IMR-90 (cell line): Measurements from ENCODE around the gene SPATA18. TPM values are rescaled to one million over a fixed set of nuclear protein-coding genes. Genes with fewer than 3 reads are reported as not detected.

Experiments used
- ATAC-seq: fragments of 200-7000 bp; cut with Tn5 transposase; 2 replicates; pipeline ENCODE4 v1.9.1; 2020; ENCODE audit warnings: low read depth, mild to moderate bottlenecking, moderate library complexity
- BruUV-seq: library from RNA; stranded (reverse); fragments of 400-500 nt; replicated peaks from 2 replicates; lab custom pipeline; 2021; lab: Mats Ljungman, UMichigan
- CTCF ChIA-PET: fragments of 300-600 bp; formaldehyde crosslinking; extraction: SDS; loops from one replicate; lab custom pipeline; 2021; ENCODE audit warnings: antibody characterized with exemption; lab: Yijun Ruan, JAX
- POLR2A ChIA-PET: fragments of 300-600 bp; sonication (Branson Sonifier 250); formaldehyde crosslinking; loops from one replicate; lab custom pipeline; 2022; ENCODE audit warnings: antibody characterized with exemption; ENCODE audit not compliant: unreplicated experiment; lab: Charles Lee
- DNase-seq: peaks from one replicate; pipeline ENCODE4 v3.0.0; 2013
- H2AFZ ChIP-seq: replicated peaks from 2 replicates; pipeline ENCODE3; 2013; ENCODE audit warnings: low read length, mild to moderate bottlenecking; ENCODE audit not compliant: poor library complexity
- H2AK5ac ChIP-seq: 2 replicates; pipeline ENCODE4 v1.6.1; 2013; ENCODE audit warnings: low read depth, low read length, inconsistent platforms
- H2AK9ac ChIP-seq: replicated peaks from 2 replicates; pipeline ENCODE3; 2013; ENCODE audit warnings: mild to moderate bottlenecking, low read depth, low read length, moderate library complexity; ENCODE audit not compliant: poor library complexity
- H2BK120ac ChIP-seq: 2 replicates; pipeline ENCODE4 v1.6.1; 2013; ENCODE audit warnings: low read depth, low read length, inconsistent platforms
- H2BK15ac ChIP-seq: 3 replicates; pipeline ENCODE4 v1.6.1; 2013; ENCODE audit warnings: low read depth, low read length, inconsistent platforms
- H2BK20ac ChIP-seq: 2 replicates; pipeline ENCODE4 v1.6.1; 2013; ENCODE audit warnings: low read depth, mild to moderate bottlenecking, inconsistent platforms, low read length, moderate library complexity
- H2BK5ac ChIP-seq: 2 replicates; pipeline ENCODE4 v1.6.1; 2013; ENCODE audit warnings: mild to moderate bottlenecking, low read depth, low read length, inconsistent platforms; ENCODE audit not compliant: poor library complexity, severe bottlenecking
- H3K14ac ChIP-seq: replicated peaks from 2 replicates; pipeline ENCODE4 v1.6.1; 2013; ENCODE audit warnings: low read depth, low read length, inconsistent platforms
- H3K18ac ChIP-seq: 2 replicates; pipeline ENCODE4 v1.6.1; 2013; ENCODE audit warnings: low read depth, low read length, control low read depth
- H3K23ac ChIP-seq: 2 replicates; pipeline ENCODE4 v1.6.1; 2013; ENCODE audit warnings: low read depth, low read length, inconsistent platforms
- H3K27ac ChIP-seq: 2 replicates; pipeline ENCODE4 v1.5.1; 2013; ENCODE audit warnings: mild to moderate bottlenecking, control low read depth, low read length; ENCODE audit not compliant: insufficient read depth
- H3K27me3 ChIP-seq: 2 replicates; pipeline ENCODE4 v1.6.1; 2013; ENCODE audit warnings: low read length; ENCODE audit not compliant: control insufficient read depth, insufficient read depth
- H3K36me3 ChIP-seq: 2 replicates; pipeline ENCODE4 v1.6.1; 2013; ENCODE audit warnings: low read length, mixed read lengths; ENCODE audit not compliant: control insufficient read depth, insufficient read depth
- H3K4ac ChIP-seq: 2 replicates; pipeline ENCODE4 v1.6.1; 2013; ENCODE audit warnings: low read depth, low read length, inconsistent platforms
- H3K4me1 ChIP-seq: 2 replicates; pipeline ENCODE4 v1.6.1; 2013; ENCODE audit warnings: low read length, mixed read lengths; ENCODE audit not compliant: control insufficient read depth, insufficient read depth
- H3K4me2 ChIP-seq: 2 replicates; pipeline ENCODE4 v1.6.1; 2013; ENCODE audit warnings: low read depth, mild to moderate bottlenecking, control low read depth, low read length, moderate library complexity
- H3K4me3 ChIP-seq: 2 replicates; pipeline ENCODE4 v1.5.1; 2013; ENCODE audit warnings: low read depth, mild to moderate bottlenecking, control low read depth, low read length, moderate library complexity; ENCODE audit not compliant: insufficient read depth
- H3K56ac ChIP-seq: 2 replicates; pipeline ENCODE4 v1.6.1; 2013; ENCODE audit warnings: low read length, inconsistent platforms; ENCODE audit not compliant: insufficient read depth; ENCODE audit errors: extremely low read depth
- H3K79me1 ChIP-seq, 2 experiments: 2 replicates each; pipeline ENCODE4 v1.6.1; 2013; ENCODE audit warnings: low read length in 2 of 2, inconsistent platforms in 1 of 2, low read depth in 1 of 2
- H3K9ac ChIP-seq: 2 replicates; pipeline ENCODE4 v1.6.1; 2013; ENCODE audit warnings: low read depth, low read length, control low read depth
- H3K9me1 ChIP-seq: 2 replicates; pipeline ENCODE4 v1.6.1; 2013; ENCODE audit warnings: low read length, inconsistent platforms; ENCODE audit not compliant: insufficient read depth
- H3K9me3 ChIP-seq: 2 replicates; pipeline ENCODE4 v1.6.1; 2013; ENCODE audit warnings: low read length; ENCODE audit not compliant: control insufficient read depth, insufficient read depth
- H4K20me1 ChIP-seq: 2 replicates; pipeline ENCODE4 v1.6.1; 2013; ENCODE audit warnings: low read length, inconsistent platforms; ENCODE audit not compliant: insufficient read depth
- H4K5ac ChIP-seq: 2 replicates; pipeline ENCODE4 v1.6.1; 2013; ENCODE audit warnings: mild to moderate bottlenecking, low read depth, low read length, control low read depth
- H4K8ac ChIP-seq, 2 experiments: 2 replicates each; pipeline ENCODE4 v1.6.1; 2013; ENCODE audit warnings: low read depth in 2 of 2, low read length in 2 of 2, control low read depth in 1 of 2, inconsistent platforms in 1 of 2
- H4K91ac ChIP-seq: 2 replicates; pipeline ENCODE4 v1.6.1; 2013; ENCODE audit warnings: low read depth, low read length, inconsistent platforms; ENCODE audit not compliant: insufficient read depth
- BHLHE40 ChIP-seq: fragments of 150-350 bp; IDR thresholded peaks from 2 replicates; pipeline ENCODE4 v1.6.1; 2016; ENCODE audit warnings: mild to moderate bottlenecking, low read depth, low read length
- FOS ChIP-seq: fragments of 150-350 bp; IDR thresholded peaks from 2 replicates; pipeline ENCODE4 v1.6.1; 2016; ENCODE audit warnings: low read depth, low read length
- MXI1 ChIP-seq: IDR thresholded peaks from 2 replicates; pipeline ENCODE4 v1.6.1; 2012; ENCODE audit warnings: low read depth, mild to moderate bottlenecking, low read length, moderate library complexity, borderline replicate concordance
- NFE2L2 ChIP-seq: fragments of 150-350 bp; IDR thresholded peaks from 2 replicates; pipeline ENCODE4 v1.6.1; 2016; ENCODE audit warnings: low read depth, mild to moderate bottlenecking, low read length
- SMC3 ChIP-seq: fragments of 150-350 bp; IDR thresholded peaks from 2 replicates; pipeline ENCODE4 v1.6.1; 2016; ENCODE audit warnings: low read depth, mild to moderate bottlenecking, antibody characterized with exemption, low read length, moderate library complexity
- WGBS, 2 experiments: methylation state at CpG; one replicate each; pipeline versions ENCODE4 v1.1.5 to v1.1.7; 2013; ENCODE audit warnings: missing lambda C conversion rate in 2 of 2; ENCODE audit not compliant: insufficient read length in 1 of 2; ENCODE audit errors: extremely low coverage in 2 of 2; 5-methylcytosine and 5-hydroxymethylcytosine counted together
- dilution Hi-C: fragments of 300-500 bp; cut with HindIII; formaldehyde crosslinking; loops from one replicate; pipeline ENCODE4 v1.14.3; 2018; ENCODE audit warnings: low sequenced_read_pairs; ENCODE audit not compliant: unreplicated experiment
- in situ Hi-C: fragments of 300-500 bp; cut with MboI; formaldehyde crosslinking; loops from 3 replicates; pipeline ENCODE4 v1.14.3; 2019; ENCODE audit warnings: low sequenced_read_pairs, inconsistent platforms, mixed read lengths
- intact Hi-C: fragments of 100-400 bp; cut with micrococcal nuclease; formaldehyde crosslinking; loops from 2 replicates; pipeline ENCODE4 v1.10.0; 2022
- polyA plus RNA-seq, 3 experiments: library from polyadenylated mRNA; depleted of rRNA; stranded (reverse); fragments of >200 nt; gene quantifications; 2 replicates each; pipeline ENCODE4 v1.2.3, GENCODE V29; 2012; ENCODE audit warnings: low replicate concordance in 1 of 3
- total RNA-seq: library from RNA; depleted of rRNA; stranded (reverse); fragments of >200 nt; gene quantifications from 2 replicates; pipeline ENCODE4 v1.2.3, GENCODE V29; 2012

Gene SPATA18
- total and polyA plus RNA-seq, 2 of the 4 experiments (the other 2 are of a cell fraction) = 3.0 to 4.7 TPM

DNA sequence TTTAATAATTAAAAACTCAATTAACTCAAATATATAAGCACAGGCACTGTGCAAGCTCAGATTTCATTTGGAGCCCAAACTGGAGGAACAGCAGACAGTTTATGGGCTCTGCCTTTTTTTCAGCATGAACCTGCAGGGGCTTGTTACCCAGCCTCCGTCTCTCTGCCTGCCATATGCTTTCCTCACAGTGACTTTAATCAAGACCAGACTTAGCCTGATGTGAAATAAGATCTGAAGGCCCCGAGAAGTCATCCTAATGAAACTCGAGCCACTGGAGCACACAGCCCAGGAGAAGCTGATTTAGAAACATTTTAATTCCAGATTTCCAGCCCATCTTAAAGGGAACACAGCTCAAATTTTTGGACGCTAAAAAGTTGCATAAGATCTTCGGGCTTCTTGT lies 55.6 kb downstream of the SPATA18 start:
- no peak overlapping the region for H3K4me3 ChIP-seq
- no peaks in the 10 kb centered on the region for H3K36me3 ChIP-seq
- no peaks in the 10 kb centered on the region for H3K9me1 ChIP-seq
- H4K8ac ChIP-seq = no peak overlapping the region
- H3K27me3 ChIP-seq = peaks cover 8% of the 10 kb centered on the region
- no peak overlapping the region for H2AFZ ChIP-seq
- 29% methylated on average over 1 of the region's 5 CpGs; no CpG with 5 or more reads in 1 of the 2 experiments for WGBS, 2 experiments
- no peak overlapping the region for H3K23ac ChIP-seq
- CTCF ChIA-PET = interaction anchor here (1.2 kb wide), 1 partner anchor 8 kb away, joined by 4 read pairs; no protein-coding TSS in a partner anchor
- H3K4me2 ChIP-seq = no peak overlapping the region
- intact Hi-C loops = loop anchor here (5.0 kb wide), 1 partner anchor 876 kb away; no protein-coding TSS in a partner anchor
- no peak overlapping the region for H3K18ac ChIP-seq
- H2BK15ac ChIP-seq = no peak overlapping the region
- 0 out of 2 replicates have a peak, but pooled peaks cover 2% of the 10 kb centered on the region for H3K9me3 ChIP-seq
- no peak overlapping the region for H3K27ac ChIP-seq
- TF ChIP-seq BHLHE40 (no peak), FOS (no peak), SMC3 (no peak), NFE2L2 (no peak), MXI1 (no peak)
- H3K4me1 ChIP-seq = no peaks in the 10 kb centered on the region
- H2BK20ac ChIP-seq = no peak overlapping the region
- no peak overlapping the region for H3K9ac ChIP-seq
- H3K79me1 ChIP-seq = no peaks in the 10 kb centered on the region
- no peak overlapping the region for H3K14ac ChIP-seq
- peak; percentile 32; the same call in 1 of the 2 replicates for ATAC-seq
- H2BK120ac ChIP-seq = no peak overlapping the region
- no TSS peak for BruUV-seq
- H2AK9ac ChIP-seq = no peak overlapping the region
- no peak for DNase-seq
- dilution Hi-C loops = no loop called here
- no peak overlapping the region for H2AK5ac ChIP-seq
- no peak overlapping the region for H4K91ac ChIP-seq
- POLR2A ChIA-PET = no interaction called here
- H3K4ac ChIP-seq = no peak overlapping the region
- no peak overlapping the region for H2BK5ac ChIP-seq
- in situ Hi-C loops = no loop called here
- no peaks in the 10 kb centered on the region for H4K20me1 ChIP-seq
- no peak overlapping the region for H4K5ac ChIP-seq
- no peak overlapping the region for H3K56ac ChIP-seq
